HL-60/S4 treated with retinoic acid at 250 ng/mL for 4 days and 3 days (cell line): ENCODE measurements around the gene ECHS1.

Experiments
- in situ Hi-C: fragments of 300-500 bp; cut with MboI; formaldehyde crosslinking; loops from 2 replicates; pipeline ENCODE4 v1.7.0; 2022; ENCODE audit warnings: low sequenced_read_pairs

The ECHS1 gene

GRCh38 chr10:133344236-133344635 lies 28.9 kb downstream of the ECHS1 start:
- in situ Hi-C loops = no loop called here

- in situ Hi-C loops = no loop called here
These were observed 29.6 kb downstream of the ECHS1 start for GRCh38 chr10:133343558-133343957.

- in situ Hi-C loops = no loop called here
These were observed 30.2 kb downstream of the ECHS1 start for GRCh38 chr10:133342942-133343341.

GRCh38 chr10:133341983-133342382 lies 31.2 kb downstream of the ECHS1 start:
- in situ Hi-C loops = no loop called here

- in situ Hi-C loops = no loop called here
These were observed 33.3 kb downstream of the ECHS1 start for GRCh38 chr10:133339708-133340380.

- in situ Hi-C loops = no loop called here
These were observed 34.8 kb downstream of the ECHS1 start for GRCh38 chr10:133338080-133339071.

GRCh38 chr10:133337370-133337725 lies 35.8 kb downstream of the ECHS1 start:
- in situ Hi-C loops = no loop called here

GRCh38 chr10:133336577-133337369 lies 36.4 kb downstream of the ECHS1 start, which contains the start of gene CALY:
TSS of gene CALY (minus strand) at chr10:133336896. CDS start at chr10:133328989, 7,907 bp downstream.
- in situ Hi-C loops = no loop called here

- in situ Hi-C loops = no loop called here
These were observed 37.0 kb downstream of the ECHS1 start for GRCh38 chr10:133336118-133336576.

GRCh38 chr10:133335246-133336117 lies 37.7 kb downstream of the ECHS1 start:
- in situ Hi-C loops = no loop called here

GRCh38 chr10:133334503-133335245 lies 38.5 kb downstream of the ECHS1 start:
- in situ Hi-C loops = no loop called here

GRCh38 chr10:133332936-133333699 lies 40.0 kb downstream of the ECHS1 start:
- in situ Hi-C loops = no loop called here

- in situ Hi-C loops = no loop called here
These were observed 43.5 kb downstream of the ECHS1 start for GRCh38 chr10:133329491-133330202.

- in situ Hi-C loops = no loop called here
These were observed 44.5 kb downstream of the ECHS1 start for GRCh38 chr10:133328358-133329343.

- in situ Hi-C loops = no loop called here
These were observed 45.4 kb downstream of the ECHS1 start for GRCh38 chr10:133327651-133328357.
